Natural killer cell (primary cell): ENCODE measurements around the gene SALL4. TPM values are rescaled to one million over a fixed set of nuclear protein-coding genes. Genes with fewer than 3 reads are reported as not detected.

Experiments
- ATAC-seq, 3 donors: fragments of 150-1000 bp in 2 of 3; fragments of 200-7000 bp in 1 of 3; cut with Tn5 transposase; 1 replicate in 1 of 3; 2 replicates in 2 of 3; pipeline ENCODE4 v1.10.0; 2021; ENCODE audit warnings: mild to moderate bottlenecking in 2 of 3, moderate library complexity in 2 of 3
- DNase-seq, 2 donors: peaks; one replicate each; pipeline versions ENCODE4 v3.0.0 to v3.0.0-alpha.2; 2013 to 2021; ENCODE audit warnings: mixed read lengths in 1 of 2
- H3K27ac ChIP-seq: one replicate; pipeline ENCODE4 v1.5.1; 2013; ENCODE audit warnings: mild to moderate bottlenecking, low read length
- H3K27me3 ChIP-seq: one replicate; pipeline ENCODE4 v1.6.1; 2013; ENCODE audit warnings: low read length; ENCODE audit not compliant: control insufficient read depth, insufficient read depth
- H3K36me3 ChIP-seq: one replicate; pipeline ENCODE4 v1.6.1; 2013; ENCODE audit warnings: low read length; ENCODE audit not compliant: control insufficient read depth, insufficient read depth
- H3K4me1 ChIP-seq: one replicate; pipeline ENCODE4 v1.6.1; 2013; ENCODE audit warnings: low read length; ENCODE audit not compliant: control insufficient read depth, insufficient read depth
- H3K4me3 ChIP-seq: one replicate; pipeline ENCODE4 v1.5.1; 2013; ENCODE audit warnings: low read length
- H3K9me3 ChIP-seq: one replicate; pipeline ENCODE4 v1.6.1; 2013; ENCODE audit warnings: low read length; ENCODE audit not compliant: control insufficient read depth, insufficient read depth
- H3K27ac Mint-ChIP-seq, 2 donors: one replicate each; pipeline ENCODE4 v1.8.0; 2022; ENCODE audit warnings: mild to moderate bottlenecking in 2 of 2, mixed read lengths in 2 of 2, moderate library complexity in 1 of 2
- H3K27me3 Mint-ChIP-seq, 2 donors: one replicate each; pipeline ENCODE4 v1.8.0; 2022; ENCODE audit warnings: low read depth in 2 of 2, mixed read lengths in 2 of 2
- H3K36me3 Mint-ChIP-seq: one replicate; pipeline ENCODE4 v1.8.0; 2022; ENCODE audit warnings: mixed read lengths
- H3K4me1 Mint-ChIP-seq, 2 donors: one replicate each; pipeline ENCODE4 v1.8.0; 2022; ENCODE audit warnings: mixed read lengths in 2 of 2
- H3K4me3 Mint-ChIP-seq: one replicate; pipeline ENCODE4 v1.8.0; 2022; ENCODE audit warnings: mild to moderate bottlenecking, moderate library complexity, mixed read lengths
- H3K9me3 Mint-ChIP-seq, 2 donors: one replicate each; pipeline ENCODE4 v1.8.0; 2022; ENCODE audit warnings: mixed read lengths in 2 of 2
- WGBS: methylation state at CpG from one replicate; pipeline ENCODE4 v1.1.7; 2013; ENCODE audit warnings: missing lambda C conversion rate; ENCODE audit not compliant: insufficient coverage; 5-methylcytosine and 5-hydroxymethylcytosine counted together
- intact Hi-C: fragments of 100-400 bp; cut with micrococcal nuclease; formaldehyde crosslinking; loops from one replicate; pipeline ENCODE4 v1.14.2; 2022
- total RNA-seq, 4 donors: library from RNA; stranded (reverse); fragments of 120-200 nt in 1 of 4; gene quantifications; one replicate each; pipeline versions ENCODE4 v1.2.3 to v1.2.4, GENCODE V29; 2013 to 2022
- TF ChIP-seq, protein P1 (sequence below): fragments of 200-600 bp; IDR thresholded peaks from one replicate; pipeline ENCODE4 v1.8.0; 2022; ENCODE audit warnings: antibody characterized with exemption

SALL4 gene
- total RNA-seq, 3 donors from 2014 or later (not counting 1 experiment from before 2014, with no cell fraction given): 0.33 to 2.9 (median 0.42) TPM

DNA sequence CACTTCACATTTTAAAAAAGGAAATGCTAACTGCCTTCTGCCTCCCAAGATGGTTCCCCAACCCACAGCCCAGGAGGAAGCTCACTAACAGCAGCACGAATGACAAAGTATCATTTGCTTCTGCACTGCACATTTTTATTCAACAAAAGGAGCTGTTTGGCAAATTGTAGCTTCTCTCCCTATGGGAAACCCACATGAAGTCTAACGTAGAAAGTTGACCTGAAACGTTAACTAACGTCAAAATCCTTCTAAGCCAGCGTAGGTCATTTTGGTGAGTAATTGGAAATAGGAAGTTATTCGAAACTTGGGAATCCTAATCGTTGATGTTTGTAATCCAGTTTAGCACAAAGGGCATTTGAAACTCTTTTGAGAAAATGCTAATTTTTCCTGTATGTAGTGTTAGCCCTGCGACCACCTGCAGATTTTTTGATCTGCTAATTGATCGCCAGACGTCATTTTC lies 2.9 kb downstream of the SALL4 start:
- Mint-ChIP-seq H3K4me3 (peak overlapping the region; percentile 49), H3K27ac (no peak overlapping the region), H3K4me1 (peaks cover 12 to 20% of the 10 kb centered on the region in 2 donors), H3K36me3 (no peaks in the 10 kb centered on the region), H3K27me3 (peaks cover 0 to 29% of the 10 kb centered on the region in 2 donors), H3K9me3 (no peaks in the 10 kb centered on the region)
- no peak for DNase-seq
- no peak for ATAC-seq
- intact Hi-C loops: no loop called here
- Histone ChIP-seq H3K36me3 (no peaks in the 10 kb centered on the region), H3K27me3 (peaks cover 24% of the 10 kb centered on the region), H3K27ac (no peak overlapping the region), H3K4me3 (no peak overlapping the region), H3K9me3 (no peaks in the 10 kb centered on the region), H3K4me1 (peaks cover 22% of the 10 kb centered on the region)
- TF ChIP-seq, protein P1, sequence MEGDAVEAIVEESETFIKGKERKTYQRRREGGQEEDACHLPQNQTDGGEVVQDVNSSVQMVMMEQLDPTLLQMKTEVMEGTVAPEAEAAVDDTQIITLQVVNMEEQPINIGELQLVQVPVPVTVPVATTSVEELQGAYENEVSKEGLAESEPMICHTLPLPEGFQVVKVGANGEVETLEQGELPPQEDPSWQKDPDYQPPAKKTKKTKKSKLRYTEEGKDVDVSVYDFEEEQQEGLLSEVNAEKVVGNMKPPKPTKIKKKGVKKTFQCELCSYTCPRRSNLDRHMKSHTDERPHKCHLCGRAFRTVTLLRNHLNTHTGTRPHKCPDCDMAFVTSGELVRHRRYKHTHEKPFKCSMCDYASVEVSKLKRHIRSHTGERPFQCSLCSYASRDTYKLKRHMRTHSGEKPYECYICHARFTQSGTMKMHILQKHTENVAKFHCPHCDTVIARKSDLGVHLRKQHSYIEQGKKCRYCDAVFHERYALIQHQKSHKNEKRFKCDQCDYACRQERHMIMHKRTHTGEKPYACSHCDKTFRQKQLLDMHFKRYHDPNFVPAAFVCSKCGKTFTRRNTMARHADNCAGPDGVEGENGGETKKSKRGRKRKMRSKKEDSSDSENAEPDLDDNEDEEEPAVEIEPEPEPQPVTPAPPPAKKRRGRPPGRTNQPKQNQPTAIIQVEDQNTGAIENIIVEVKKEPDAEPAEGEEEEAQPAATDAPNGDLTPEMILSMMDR: no peak
- WGBS: 9% methylated on average over 10 of the region's 10 CpGs

DNA sequence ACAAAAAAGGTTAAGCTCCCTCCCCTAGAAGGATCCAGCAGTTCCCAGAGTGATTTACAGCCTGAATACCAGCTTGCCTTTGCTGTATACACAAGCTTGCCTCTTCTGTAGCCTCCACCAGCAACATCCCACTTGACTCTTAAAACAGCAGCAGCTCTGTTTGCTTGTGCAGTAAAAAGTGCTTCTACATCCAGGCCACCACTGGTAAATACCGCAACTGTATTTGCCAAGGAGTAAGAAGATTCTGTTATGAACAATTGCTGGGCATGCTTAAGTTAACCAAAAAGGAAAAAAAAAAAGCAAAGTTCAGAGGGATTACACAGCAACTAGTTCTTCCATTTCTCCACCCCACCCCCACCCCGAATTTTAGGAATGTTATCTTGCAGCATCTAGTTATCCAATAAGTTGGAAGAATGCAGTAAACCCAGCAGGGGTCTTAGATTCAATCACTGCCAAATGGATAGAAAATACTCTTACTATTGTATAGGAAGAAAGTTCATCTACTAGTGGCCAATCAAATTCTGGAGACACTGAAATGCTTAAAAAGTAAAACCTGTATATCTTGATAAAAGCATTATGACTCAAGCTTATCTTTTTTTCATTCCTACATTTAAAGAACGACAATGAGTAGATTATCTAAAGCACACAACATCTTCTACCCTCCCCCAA lies 4.8 kb downstream of the SALL4 start:
- peaks cover 22% of the 10 kb centered on the region for H3K27me3 ChIP-seq
- H3K27ac ChIP-seq: no peak overlapping the region
- TF ChIP-seq, protein P1: no peak
- Mint-ChIP-seq H3K4me3 (no peak overlapping the region), H3K27ac (no peak overlapping the region), H3K4me1 (peaks cover 8 to 20% of the 10 kb centered on the region in 2 donors), H3K27me3 (peaks cover 0 to 27% of the 10 kb centered on the region in 2 donors), H3K9me3 (no peaks in the 10 kb centered on the region), H3K36me3 (no peaks in the 10 kb centered on the region)
- WGBS: 75% methylated on average over 2 of the region's 3 CpGs
- peaks cover 22% of the 10 kb centered on the region for H3K4me1 ChIP-seq
- H3K9me3 ChIP-seq: no peaks in the 10 kb centered on the region
- H3K36me3 ChIP-seq: no peaks in the 10 kb centered on the region
- intact Hi-C loops: no loop called here
- ATAC-seq (no peak), DNase-seq (no peak)
- H3K4me3 ChIP-seq: no peak overlapping the region

DNA sequence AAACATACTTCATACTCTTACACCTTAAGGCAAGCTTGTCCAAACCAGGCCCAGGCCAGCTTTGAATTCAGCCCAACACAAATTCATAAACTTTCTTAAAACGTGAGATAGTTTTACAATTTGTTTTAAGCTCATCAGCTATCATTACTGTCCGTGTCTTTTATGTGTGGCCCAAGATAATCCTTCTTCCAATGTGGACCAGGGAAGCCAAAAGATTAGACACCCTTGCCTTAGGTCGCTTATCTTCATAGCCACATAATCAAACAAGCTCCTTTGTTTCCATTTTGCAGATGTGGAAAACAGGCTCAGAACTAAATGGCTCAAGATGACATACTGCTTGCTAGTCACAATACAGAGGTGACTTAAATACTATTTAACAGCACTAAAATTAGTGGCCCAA lies 6.0 kb downstream of the SALL4 start:
- no peak for DNase-seq
- Mint-ChIP-seq H3K9me3 (no peaks in the 10 kb centered on the region), H3K27me3 (peaks cover 0 to 20% of the 10 kb centered on the region in 2 donors), H3K4me3 (no peak overlapping the region), H3K27ac (no peak overlapping the region), H3K36me3 (no peaks in the 10 kb centered on the region), H3K4me1 (peaks cover 7 to 19% of the 10 kb centered on the region in 2 donors)
- TF ChIP-seq, protein P1: no peak
- Histone ChIP-seq H3K9me3 (no peaks in the 10 kb centered on the region), H3K27me3 (peaks cover 15% of the 10 kb centered on the region), H3K4me1 (peaks cover 15% of the 10 kb centered on the region), H3K27ac (no peak overlapping the region), H3K36me3 (no peaks in the 10 kb centered on the region), H3K4me3 (no peak overlapping the region)
- intact Hi-C loops: no loop called here
- ATAC-seq: no peak
- 95% methylated on average over 3 of the region's 3 CpGs for WGBS

DNA sequence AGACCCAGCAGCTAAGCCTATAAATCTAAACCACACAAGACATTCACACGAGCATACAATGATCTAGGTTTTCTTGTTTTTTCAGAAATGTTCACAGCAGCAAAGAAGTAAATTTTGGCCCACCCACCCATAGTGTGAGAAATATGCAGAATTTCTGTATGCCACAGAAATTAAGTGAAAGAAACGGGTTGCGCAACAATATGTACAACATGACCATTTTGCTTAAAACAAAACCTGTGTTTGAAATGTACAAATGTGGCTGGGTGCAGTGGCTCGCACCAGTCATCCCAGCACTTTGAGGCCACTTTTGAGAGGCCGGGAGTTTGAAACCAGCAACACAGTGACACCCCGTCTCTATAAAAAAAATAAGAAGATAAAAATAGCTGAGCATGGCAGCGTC lies 9.4 kb downstream of the SALL4 start:
- Histone ChIP-seq H3K27me3 (no peaks in the 10 kb centered on the region), H3K36me3 (no peaks in the 10 kb centered on the region), H3K27ac (no peak overlapping the region), H3K4me3 (no peak overlapping the region), H3K9me3 (no peaks in the 10 kb centered on the region), H3K4me1 (no peaks in the 10 kb centered on the region)
- 76% methylated on average over 7 of the region's 7 CpGs for WGBS
- Mint-ChIP-seq H3K36me3 (no peaks in the 10 kb centered on the region), H3K27ac (no peak overlapping the region), H3K4me1 (no peaks in the 10 kb centered on the region), H3K9me3 (no peaks in the 10 kb centered on the region), H3K27me3 (no peaks in the 10 kb centered on the region), H3K4me3 (no peak overlapping the region)
- intact Hi-C loops: no loop called here
- TF ChIP-seq, protein P1: no peak
- no peak for DNase-seq
- ATAC-seq: no peak
